HG02943 (cell line): ENCODE data around the gene KAZN.

Experiments used
- ATAC-seq: cut with Tn5 transposase; IDR thresholded peaks from one replicate; pipeline ENCODE4 v1.9.1; 2021; ENCODE audit warnings: mild to moderate bottlenecking, low read depth, moderate library complexity; ENCODE audit not compliant: unreplicated experiment

KAZN gene

GRCh38 chr1:14737561-14738094 is 139.1 kb downstream of the KAZN start:
- no peak for ATAC-seq

GRCh38 chr1:14738235-14738634 is 139.8 kb downstream of the KAZN start:
- no peak for ATAC-seq

GRCh38 chr1:14738647-14739046 is 140.2 kb downstream of the KAZN start:
- ATAC-seq = no peak

GRCh38 chr1:14739082-14739832 is 140.8 kb downstream of the KAZN start:
- ATAC-seq = no peak

GRCh38 chr1:14740016-14740415 is 141.5 kb downstream of the KAZN start:
- no peak for ATAC-seq

- no peak for ATAC-seq
These were observed 142.6 kb downstream of the KAZN start for GRCh38 chr1:14741082-14741481.

GRCh38 chr1:14741532-14741931 is 143.0 kb downstream of the KAZN start:
- no peak for ATAC-seq

- ATAC-seq = no peak
These were observed 143.9 kb downstream of the KAZN start for GRCh38 chr1:14742181-14742980.

GRCh38 chr1:14743368-14743767 is 144.9 kb downstream of the KAZN start:
- no peak for ATAC-seq

- ATAC-seq = no peak
These were observed 146.7 kb downstream of the KAZN start for GRCh38 chr1:14745001-14745720.

GRCh38 chr1:14745789-14746188 is 147.3 kb downstream of the KAZN start:
- ATAC-seq = no peak

GRCh38 chr1:14746393-14746792 is 147.9 kb downstream of the KAZN start:
- no peak for ATAC-seq

- ATAC-seq = no peak
These were observed 149.7 kb downstream of the KAZN start for GRCh38 chr1:14748151-14748550.

- no peak for ATAC-seq
These were observed 150.5 kb downstream of the KAZN start for GRCh38 chr1:14748977-14749376.

- ATAC-seq = no peak
These were observed 152.0 kb downstream of the KAZN start for GRCh38 chr1:14750490-14750889.

- ATAC-seq = no peak
These were observed 157.2 kb downstream of the KAZN start for GRCh38 chr1:14755518-14756252.

- no peak for ATAC-seq
These were observed 158.3 kb downstream of the KAZN start for GRCh38 chr1:14756589-14757285.

- ATAC-seq = no peak
These were observed 158.8 kb downstream of the KAZN start for GRCh38 chr1:14757286-14757625.

GRCh38 chr1:14759042-14759818 is 160.7 kb downstream of the KAZN start:
- no peak for ATAC-seq
